NCI-H345 (cell line): ENCODE measurements around the gene ATXN3.

ENCODE experiments used
- DNase-seq: peaks from one replicate; lab custom pipeline; 2025; lab: John Stamatoyannopoulos, UW

ATXN3 gene

GRCh38 chr14:92106143-92106926 is at the start of gene ATXN3:
ATXN3 (minus strand) TSS chr14:92106582; CDS start chr14:92106552, 30 bp downstream.
- peak; percentile 99 for DNase-seq

DNA sequence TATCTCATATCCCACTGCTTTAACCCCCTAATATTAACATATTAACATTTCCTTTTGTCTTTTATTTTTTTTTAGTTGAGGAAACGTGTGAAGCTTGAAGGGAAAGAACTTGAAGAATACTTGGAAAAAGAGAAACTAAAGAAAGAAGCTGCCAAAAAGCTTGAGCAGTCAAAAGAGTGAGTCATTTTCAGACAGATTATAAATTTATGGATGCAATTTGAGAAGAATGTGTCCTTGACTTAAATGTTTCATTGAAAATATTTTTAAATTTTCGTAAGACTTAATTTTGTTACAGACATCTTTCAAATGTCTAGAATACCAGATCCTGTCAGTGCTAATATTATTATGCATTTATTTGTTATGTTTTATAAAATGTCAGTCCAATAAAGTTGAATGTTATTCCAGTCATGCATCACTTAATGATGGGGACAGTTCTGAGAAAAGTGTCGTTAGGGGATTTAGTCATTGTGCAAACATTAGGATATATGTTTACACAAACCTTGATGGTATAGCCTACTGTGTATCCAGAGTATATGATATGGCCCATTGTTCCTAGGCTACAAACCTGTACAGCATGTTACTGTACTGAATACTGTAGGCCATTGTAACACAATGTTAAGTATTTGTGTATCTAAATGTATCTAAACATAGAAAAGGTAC is 48.0 kb upstream of the ATXN3 start:
- peak; percentile 39 for DNase-seq

DNA sequence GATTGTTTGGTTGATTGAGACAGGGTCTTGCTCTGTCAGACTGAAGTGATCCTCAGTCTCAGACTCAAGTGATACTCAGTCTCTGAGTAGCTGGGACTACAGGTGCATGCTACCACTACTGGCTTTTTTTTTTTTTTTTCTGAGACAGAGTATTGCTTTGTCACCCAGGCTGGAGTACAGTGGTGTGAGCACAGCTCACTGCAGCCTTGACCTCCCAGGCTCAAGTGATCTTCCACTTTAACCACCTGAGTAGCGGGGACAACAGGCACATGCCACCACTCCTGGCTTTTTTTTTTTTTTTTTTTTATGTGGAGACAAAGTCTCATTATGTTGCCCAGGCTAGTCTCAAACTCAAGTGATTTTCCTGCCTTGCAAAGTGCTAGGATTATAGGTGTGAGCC is 47.2 kb upstream of the ATXN3 start:
- DNase-seq = no peak

- no peak for DNase-seq
Measured at GRCh38 chr14:92144708-92145107, 38.3 kb upstream of the ATXN3 start.

DNA sequence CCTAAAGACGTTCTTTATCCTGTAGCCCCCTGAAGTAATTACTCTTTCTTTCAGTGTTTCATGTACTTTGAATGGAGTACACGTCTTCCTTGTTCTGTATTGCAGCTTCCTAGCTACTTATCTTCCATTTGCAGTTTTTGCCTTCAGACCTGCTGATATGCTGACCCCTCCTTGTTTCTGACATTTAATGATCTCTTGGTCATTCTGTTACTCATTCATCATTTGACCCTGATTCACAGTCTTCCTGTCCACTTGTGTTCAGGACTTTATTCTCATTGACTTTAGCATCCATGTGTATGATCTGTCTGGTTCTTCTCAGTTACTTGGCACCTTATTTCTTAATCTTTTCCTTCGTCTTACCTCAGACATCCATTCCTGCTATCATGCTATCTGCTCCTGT is 37.6 kb upstream of the ATXN3 start:
- DNase-seq = no peak

- no peak for DNase-seq
Measured at GRCh38 chr14:92143309-92143708, 36.9 kb upstream of the ATXN3 start.

- peak; percentile 4 for DNase-seq
Measured at GRCh38 chr14:92135269-92135668, 28.9 kb upstream of the ATXN3 start.

DNA sequence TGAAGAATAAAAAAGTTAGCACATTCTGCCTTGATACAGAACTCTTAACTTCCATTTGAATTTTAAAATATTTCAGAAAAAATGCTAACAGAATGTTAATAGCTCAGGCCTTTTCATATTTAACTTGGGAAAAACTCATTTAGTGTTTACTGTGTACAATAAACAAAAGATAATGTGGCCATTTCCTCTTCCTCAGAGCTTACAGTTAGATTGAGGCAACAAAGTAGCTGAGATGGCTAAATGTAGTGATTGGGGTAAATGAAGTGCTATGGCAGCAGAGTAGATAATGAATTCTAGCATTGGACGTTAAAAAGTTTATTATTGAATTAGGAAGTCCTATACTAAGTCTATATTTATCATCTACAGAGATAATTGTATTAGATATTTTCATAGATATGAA is 28.1 kb upstream of the ATXN3 start:
- DNase-seq = no peak

GRCh38 chr14:92122761-92123160 is 16.4 kb upstream of the ATXN3 start:
- no peak for DNase-seq

DNA sequence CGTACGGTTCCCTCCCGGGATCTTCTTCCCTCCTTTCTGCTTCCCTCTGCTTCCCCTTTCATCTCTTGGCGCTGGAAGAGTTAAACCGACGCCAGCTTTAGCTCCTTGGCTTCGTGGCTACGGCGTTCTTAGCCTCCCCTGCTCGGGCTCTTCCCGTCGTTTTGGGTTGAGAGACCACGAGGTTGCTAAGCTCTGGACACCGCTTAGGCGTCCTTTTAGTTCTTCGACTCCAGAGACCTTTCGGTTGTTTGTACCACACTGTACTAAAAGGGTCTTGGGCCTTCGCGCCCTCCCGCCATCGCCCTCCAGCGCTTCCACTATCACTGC is 15.9 kb upstream of the ATXN3 start:
- DNase-seq = peak; percentile 26

DNA sequence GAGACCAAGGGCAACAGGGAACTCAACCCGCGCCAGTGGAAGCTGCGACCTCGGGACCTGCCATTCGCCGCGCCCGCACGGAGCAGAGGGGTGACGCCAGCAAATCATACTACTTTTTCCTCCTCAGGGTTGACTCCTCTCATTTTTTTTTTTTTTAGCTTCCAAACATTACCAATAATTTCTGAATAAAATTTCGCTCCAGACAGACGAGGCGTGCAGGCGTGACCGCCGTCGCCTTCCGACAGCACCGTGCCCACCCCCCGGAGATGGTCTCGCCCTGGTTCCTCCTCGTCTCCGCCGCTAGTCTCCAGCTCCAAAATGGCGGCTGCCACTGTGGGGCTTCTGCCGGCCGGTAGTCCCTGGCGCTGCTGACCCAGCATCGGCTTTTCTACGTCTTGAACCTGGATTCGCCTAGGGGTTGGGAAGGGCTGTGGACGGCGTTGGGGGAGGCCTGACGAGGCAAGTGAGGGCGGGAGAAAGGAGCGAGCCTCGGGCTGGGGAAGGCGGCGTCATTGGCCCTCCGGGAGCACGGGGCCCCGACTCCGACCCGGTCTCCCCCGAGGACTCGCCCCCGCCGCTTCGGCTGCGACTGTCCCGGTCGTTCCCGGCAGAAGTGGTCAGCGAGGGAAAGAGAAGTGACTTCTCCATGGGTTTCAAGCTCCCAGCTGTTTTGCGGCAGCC is 15.4 kb upstream of the ATXN3 start, which contains the start of the genes CPSF2 and NDUFB1:
TSS of gene CPSF2 (plus strand) at position 300 of the 681 bp plus-strand sequence. CDS start 9,016 bp downstream, outside the sequence.
TSS of gene NDUFB1 (minus strand) at position 37 of the 681 bp plus-strand sequence. CDS start 4,069 bp downstream, outside the sequence.
- peak; percentile 87 for DNase-seq

- DNase-seq = peak; percentile 23
Measured at GRCh38 chr14:92121207-92121669, 14.9 kb upstream of the ATXN3 start.

DNA sequence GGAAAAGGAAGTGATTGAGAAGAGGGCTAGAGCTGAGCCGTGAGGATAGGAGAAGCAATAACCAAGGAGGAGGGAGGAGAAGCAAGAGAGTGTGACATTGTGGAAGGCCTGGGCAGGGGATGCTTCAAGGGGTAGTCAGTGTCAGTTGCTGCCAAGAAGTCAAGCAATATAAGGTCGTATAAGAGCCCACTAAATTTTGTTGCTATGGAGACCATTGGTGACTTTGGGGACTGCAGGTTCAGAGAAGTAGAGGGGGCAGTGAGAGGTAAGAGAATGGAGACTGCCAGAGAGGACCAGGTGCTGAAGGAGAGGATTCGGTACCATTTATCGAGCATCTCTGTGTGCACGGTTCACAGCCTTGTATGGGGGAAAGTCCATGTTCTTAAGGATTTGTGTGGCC is 3.1 kb upstream of the ATXN3 start:
- DNase-seq = no peak

DNA sequence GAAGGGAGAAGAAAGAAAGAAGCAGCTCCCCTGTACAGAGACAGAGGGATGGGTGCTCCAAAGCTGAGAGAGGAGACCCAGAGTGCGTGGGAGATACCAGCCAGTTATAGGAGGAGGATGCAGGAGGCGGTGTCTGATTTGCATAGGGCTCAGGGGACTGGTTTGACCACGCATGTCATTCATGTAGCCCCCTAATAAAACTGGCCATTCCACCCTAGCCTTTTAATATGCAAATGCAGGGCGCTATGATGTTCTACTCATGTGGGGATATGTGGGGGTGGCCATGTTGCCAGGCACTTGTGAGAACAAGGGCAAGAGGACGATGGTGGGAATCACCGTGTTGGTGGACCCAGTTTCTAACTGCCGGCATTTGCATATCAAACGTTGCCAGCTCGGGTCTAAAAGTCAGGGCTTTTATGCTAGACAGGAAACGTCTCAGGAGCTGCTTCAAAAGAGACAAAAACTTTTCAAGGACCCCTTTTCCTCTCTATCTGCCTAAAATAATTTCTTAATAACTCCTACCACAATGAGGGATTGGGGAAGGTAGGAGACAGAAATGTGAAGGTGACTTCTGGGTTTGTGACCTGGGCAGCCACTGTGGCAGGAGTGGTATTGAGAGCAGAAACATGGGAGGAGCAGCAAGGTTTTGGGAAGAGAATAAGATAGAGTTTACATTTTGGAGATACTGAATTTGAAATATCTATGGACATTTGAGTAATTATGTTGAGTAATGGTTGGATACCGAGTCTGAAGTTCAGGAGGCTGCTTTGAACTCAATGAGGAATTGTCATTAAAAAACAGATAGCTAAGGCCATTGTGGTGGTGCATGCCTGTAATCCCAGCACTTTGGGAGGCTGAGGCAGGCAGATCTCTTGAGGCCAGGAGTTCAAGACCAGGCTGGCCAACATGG is 2.2 kb upstream of the ATXN3 start:
- DNase-seq = no peak

- no peak for DNase-seq
Measured at GRCh38 chr14:92105893-92106142, 564 bp downstream of the ATXN3 start.

GRCh38 chr14:92105073-92105892 is 1.1 kb downstream of the ATXN3 start:
- no peak for DNase-seq

- DNase-seq = peak; percentile 27
Measured at GRCh38 chr14:92103363-92103989, 2.9 kb downstream of the ATXN3 start.

- no peak for DNase-seq
Measured at GRCh38 chr14:92099802-92100201, 6.6 kb downstream of the ATXN3 start.

- DNase-seq = no peak
Measured at GRCh38 chr14:92093320-92093719, 13.1 kb downstream of the ATXN3 start.

DNA sequence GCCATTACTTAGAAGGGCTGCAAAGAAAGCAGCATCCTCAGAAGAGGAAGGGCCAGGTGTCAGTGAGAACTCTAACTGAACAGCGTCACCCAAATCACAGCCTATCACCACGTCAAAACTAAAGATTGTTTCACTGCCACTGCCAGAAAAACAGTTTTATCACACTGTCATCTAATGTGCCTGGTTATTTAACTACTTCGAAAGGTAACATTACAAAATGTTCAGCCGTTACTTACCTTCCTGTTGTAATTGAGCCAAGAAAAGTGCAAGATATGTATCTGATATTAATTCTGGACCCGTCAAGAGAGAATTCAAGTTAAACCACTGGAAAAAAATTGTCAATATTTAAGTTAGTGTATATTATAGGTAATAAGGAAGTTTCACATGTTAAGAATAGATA is 17.9 kb downstream of the ATXN3 start:
- no peak for DNase-seq

- DNase-seq = no peak
Measured at GRCh38 chr14:92074555-92074954, 31.8 kb downstream of the ATXN3 start.
